Keratinocyte (primary cell): ENCODE data around the gene LRRC43.

ENCODE experiments used
- CTCF ChIP-seq, 3 experiments: IDR thresholded peaks in 1 of 3; conservative IDR thresholded peaks in 1 of 3; optimal IDR thresholded peaks in 1 of 3; 2 replicates in 2 of 3; 3 replicates in 1 of 3; pipeline versions ENCODE3 to v1.5.1; 2011; ENCODE audit warnings: low read length in 3 of 3, mild to moderate bottlenecking in 3 of 3, moderate library complexity in 2 of 3, control low read depth in 1 of 3, inconsistent platforms in 1 of 3; ENCODE audit not compliant: insufficient read depth in 2 of 3; ENCODE audit errors: extremely low read depth in 1 of 3
- EZH2 ChIP-seq: IDR thresholded peaks from one replicate; pipeline ENCODE4 v1.6.1; 2012; ENCODE audit warnings: inconsistent platforms, mild to moderate bottlenecking, low read length, moderate library complexity

- TF ChIP-seq CTCF (optimal IDR thresholded peaks at IDR 0.05 in 1 of 3, IDR thresholded peaks at IDR 0.05 in 1 of 3, conservative IDR thresholded peaks at IDR 0.05 in 1 of 3; ENCODE audit: extremely low read depth in 1 of 3, insufficient read depth in 2 of 3, low read length in 3 of 3) = no peak
- no peak for TF ChIP-seq EZH2
Observed at GRCh38 chr12:122182887-122183587, at the start of gene LRRC43.
